ENCODE results near the gene RAD51B. TPM values are rescaled to one million over a fixed set of nuclear protein-coding genes. Genes with fewer than 3 reads are reported as not detected.

The RAD51B gene
- total and polyA plus RNA-seq, 7 donors, result 2.4 to 24.4 (median 7.1) TPM

DNA sequence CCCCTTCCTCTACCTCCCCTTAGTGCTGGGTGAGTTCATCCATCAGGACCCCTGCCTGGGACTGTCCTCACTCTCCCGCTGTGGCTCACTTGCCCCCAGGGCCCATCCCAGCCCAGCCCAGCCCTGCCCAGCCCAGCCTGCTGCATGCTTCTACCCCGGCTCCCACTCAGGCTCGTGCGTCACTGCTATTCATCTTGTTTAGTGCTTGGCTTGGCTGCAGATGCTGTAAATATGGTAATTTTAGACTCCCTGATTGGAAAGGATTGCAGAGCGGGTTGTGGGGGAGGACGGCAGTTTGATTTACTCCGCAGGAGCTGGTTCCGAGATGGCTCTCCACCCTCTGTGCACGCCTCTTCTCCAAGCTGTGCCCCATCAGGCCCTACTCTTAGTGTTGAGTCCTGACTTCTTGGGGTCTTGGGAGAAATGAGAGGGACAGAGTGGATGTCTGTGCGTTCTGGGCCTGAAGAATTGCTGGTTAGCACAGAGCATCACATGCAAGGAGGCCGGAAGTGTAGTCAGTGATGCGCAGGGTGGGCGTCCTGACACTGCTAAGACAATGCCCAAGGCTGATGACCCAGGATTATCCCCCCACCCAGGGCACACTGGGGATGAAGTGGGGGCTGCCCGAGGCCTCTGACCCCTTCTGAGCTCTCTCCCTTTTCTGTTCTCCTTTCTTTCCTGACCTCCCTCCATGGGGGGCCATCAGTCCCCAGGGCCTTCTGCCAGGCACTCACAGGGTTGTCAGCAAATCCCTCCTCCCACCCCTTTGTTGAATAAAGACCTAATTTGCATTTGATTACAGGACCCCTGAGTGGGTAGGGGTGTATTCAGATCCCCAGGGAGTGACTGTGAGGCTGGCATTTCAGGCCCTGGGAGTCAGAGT is 728.9 kb downstream of the RAD51B start:
- no peaks in the 10 kb centered on the region for H3K36me3 ChIP-seq
- TF ChIP-seq POLR2AphosphoS5 (IDR thresholded peaks at IDR 0.05) (peak; percentile 94 to 97 (median 96)), EP300 (IDR thresholded peaks at IDR 0.05) (peak; percentile 96 to 99 (median 98)), POLR2A (IDR thresholded peaks at IDR 0.05) (peak in 1 of 2 donors; percentile 3)
- TF ChIP-seq, protein P1, sequence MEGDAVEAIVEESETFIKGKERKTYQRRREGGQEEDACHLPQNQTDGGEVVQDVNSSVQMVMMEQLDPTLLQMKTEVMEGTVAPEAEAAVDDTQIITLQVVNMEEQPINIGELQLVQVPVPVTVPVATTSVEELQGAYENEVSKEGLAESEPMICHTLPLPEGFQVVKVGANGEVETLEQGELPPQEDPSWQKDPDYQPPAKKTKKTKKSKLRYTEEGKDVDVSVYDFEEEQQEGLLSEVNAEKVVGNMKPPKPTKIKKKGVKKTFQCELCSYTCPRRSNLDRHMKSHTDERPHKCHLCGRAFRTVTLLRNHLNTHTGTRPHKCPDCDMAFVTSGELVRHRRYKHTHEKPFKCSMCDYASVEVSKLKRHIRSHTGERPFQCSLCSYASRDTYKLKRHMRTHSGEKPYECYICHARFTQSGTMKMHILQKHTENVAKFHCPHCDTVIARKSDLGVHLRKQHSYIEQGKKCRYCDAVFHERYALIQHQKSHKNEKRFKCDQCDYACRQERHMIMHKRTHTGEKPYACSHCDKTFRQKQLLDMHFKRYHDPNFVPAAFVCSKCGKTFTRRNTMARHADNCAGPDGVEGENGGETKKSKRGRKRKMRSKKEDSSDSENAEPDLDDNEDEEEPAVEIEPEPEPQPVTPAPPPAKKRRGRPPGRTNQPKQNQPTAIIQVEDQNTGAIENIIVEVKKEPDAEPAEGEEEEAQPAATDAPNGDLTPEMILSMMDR (IDR thresholded peaks at IDR 0.05), result no peak
- H3K27me3 ChIP-seq, result no peaks in the 10 kb centered on the region
- peaks cover 0 to 98% (median 86%) of the 10 kb centered on the region in 4 donors for H3K4me1 ChIP-seq
- DNase-seq, result peak; percentile 98
- H3K4me3 ChIP-seq, result no peak overlapping the region
- no peaks in the 10 kb centered on the region for H3K9me3 ChIP-seq
- intact Hi-C loops (cut with DNase I), result loop anchor here (5.0 kb wide), 9 partner anchors 101 to 606 kb away; no protein-coding TSS in a partner anchor
- peak overlapping the region; percentile 93 to 96 (median 96) for H3K27ac ChIP-seq
- 80 to 88% methylated on average over 14 of the region's 14 CpGs for WGBS, 2 donors

DNA sequence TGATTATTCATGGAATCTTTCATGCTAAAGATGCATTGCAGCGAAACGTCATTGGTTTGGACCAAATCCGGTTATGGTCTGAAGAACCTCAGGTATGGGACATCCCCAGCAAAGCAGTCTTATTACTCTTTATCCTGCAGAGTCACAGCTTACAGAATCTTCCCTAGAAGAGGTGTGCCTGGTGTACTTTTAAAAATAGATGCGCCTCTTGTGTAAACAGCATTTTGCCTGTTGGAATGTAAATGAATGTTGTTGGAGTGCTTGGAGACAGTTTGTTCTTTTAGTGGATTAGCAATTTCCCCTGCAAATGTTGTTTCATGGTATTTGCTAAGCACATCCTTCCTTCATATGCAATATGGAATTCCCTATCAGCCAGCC is 730.7 kb downstream of the RAD51B start:
- TF ChIP-seq POLR2AphosphoS5 (IDR thresholded peaks at IDR 0.05) (peak; percentile 63 to 84 (median 79)), POLR2A (IDR thresholded peaks at IDR 0.05) (no peak), EP300 (IDR thresholded peaks at IDR 0.05) (peak in 3 of 4 donors; percentile 89 to 98 (median 89))
- TF ChIP-seq, protein P1 (IDR thresholded peaks at IDR 0.05), result no peak
- H3K4me1 ChIP-seq, result peaks cover 0 to 98% (median 83%) of the 10 kb centered on the region in 4 donors
- intact Hi-C loops (cut with DNase I), result no loop called here
- DNase-seq, result no peak
- peak overlapping the region; percentile 93 to 96 (median 96) for H3K27ac ChIP-seq
- no peaks in the 10 kb centered on the region for H3K9me3 ChIP-seq
- no peaks in the 10 kb centered on the region for H3K36me3 ChIP-seq
- H3K4me3 ChIP-seq, result no peak overlapping the region
- H3K27me3 ChIP-seq, result no peaks in the 10 kb centered on the region
- 85 to 87% methylated on average over 4 of the region's 4 CpGs for WGBS, 2 donors

DNA sequence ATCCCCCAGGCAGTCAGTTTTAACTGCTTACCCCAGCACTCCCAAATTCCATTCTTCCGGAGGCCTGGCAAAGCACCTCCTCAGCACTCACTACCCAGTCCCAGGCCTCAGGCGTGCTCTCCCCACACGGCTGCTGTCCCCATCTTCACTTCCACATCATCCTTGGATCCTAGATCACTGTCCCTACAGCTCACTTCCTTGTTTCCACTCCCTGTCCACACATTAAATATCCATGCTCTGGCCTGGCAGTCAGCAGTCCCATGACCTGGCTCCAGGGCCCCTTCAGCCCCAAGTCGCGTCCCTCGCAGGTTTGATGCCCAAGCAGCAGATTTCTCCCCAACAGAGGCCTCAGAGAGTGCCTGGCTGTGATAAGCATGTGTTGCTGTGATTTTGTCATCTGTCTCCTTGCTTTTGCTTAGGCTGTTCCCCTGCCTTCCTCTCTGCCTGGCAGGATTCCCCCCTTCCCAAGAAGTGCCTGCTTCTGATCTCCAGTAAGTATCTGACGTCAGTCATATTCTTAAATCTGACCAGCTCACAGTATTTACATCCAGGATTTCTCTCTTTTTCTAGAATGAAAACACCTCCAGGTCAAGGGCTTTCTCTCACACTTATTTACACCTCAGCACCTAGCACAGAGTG is 731.6 kb downstream of the RAD51B start:
- no peaks in the 10 kb centered on the region for H3K9me3 ChIP-seq
- H3K27me3 ChIP-seq, result no peaks in the 10 kb centered on the region
- TF ChIP-seq POLR2A (IDR thresholded peaks at IDR 0.05), result no peak
- peak in 2 of 4 donors; percentile 40 to 66 for TF ChIP-seq POLR2AphosphoS5 (IDR thresholded peaks at IDR 0.05)
- TF ChIP-seq EP300 (IDR thresholded peaks at IDR 0.05), result peak in 3 of 4 donors; percentile 34 to 67 (median 45)
- no peaks in the 10 kb centered on the region for H3K36me3 ChIP-seq
- intact Hi-C loops (cut with DNase I), result no loop called here
- DNase-seq, result no peak
- peaks cover 0 to 98% (median 81%) of the 10 kb centered on the region in 4 donors for H3K4me1 ChIP-seq
- H3K4me3 ChIP-seq, result no peak overlapping the region
- H3K27ac ChIP-seq, result peak overlapping the region; percentile 93 to 96 (median 96)
- WGBS, 2 donors, result 87 to 91% methylated on average over 7 of the region's 7 CpGs

DNA sequence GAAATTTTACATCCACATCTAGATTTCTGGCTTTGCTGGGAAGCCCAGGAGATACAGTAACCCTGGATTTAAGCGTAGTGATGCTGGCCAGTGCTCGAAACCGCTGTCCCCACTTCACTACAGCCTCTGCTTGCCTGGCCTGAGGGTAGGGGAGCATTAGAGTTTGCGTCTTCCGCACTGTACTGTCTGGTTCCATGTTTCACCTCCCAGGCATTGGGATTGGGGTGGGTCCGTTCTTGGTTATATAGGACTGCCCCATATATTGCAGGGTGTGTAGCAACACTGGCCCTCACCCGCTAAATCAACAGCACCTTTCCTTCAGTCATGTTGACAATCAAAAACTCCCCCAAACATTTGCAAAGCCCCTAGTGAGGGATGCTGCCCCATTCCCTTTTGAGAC is 732.5 kb downstream of the RAD51B start:
- TF ChIP-seq, protein P1 (IDR thresholded peaks at IDR 0.05), result no peak
- TF ChIP-seq EP300 (IDR thresholded peaks at IDR 0.05), result no peak
- TF ChIP-seq POLR2A (IDR thresholded peaks at IDR 0.05), result no peak
- no peak for TF ChIP-seq POLR2AphosphoS5 (IDR thresholded peaks at IDR 0.05)
- peak overlapping the region; percentile 93 to 96 (median 96) for H3K27ac ChIP-seq
- H3K4me1 ChIP-seq, result peaks cover 0 to 92% (median 73%) of the 10 kb centered on the region in 4 donors
- intact Hi-C loops (cut with DNase I), result no loop called here
- no peaks in the 10 kb centered on the region for H3K9me3 ChIP-seq
- no peaks in the 10 kb centered on the region for H3K36me3 ChIP-seq
- H3K4me3 ChIP-seq, result no peak overlapping the region
- no peak for DNase-seq
- H3K27me3 ChIP-seq, result no peaks in the 10 kb centered on the region
- 92 to 95% methylated on average over 7 of the region's 7 CpGs for WGBS, 2 donors

DNA sequence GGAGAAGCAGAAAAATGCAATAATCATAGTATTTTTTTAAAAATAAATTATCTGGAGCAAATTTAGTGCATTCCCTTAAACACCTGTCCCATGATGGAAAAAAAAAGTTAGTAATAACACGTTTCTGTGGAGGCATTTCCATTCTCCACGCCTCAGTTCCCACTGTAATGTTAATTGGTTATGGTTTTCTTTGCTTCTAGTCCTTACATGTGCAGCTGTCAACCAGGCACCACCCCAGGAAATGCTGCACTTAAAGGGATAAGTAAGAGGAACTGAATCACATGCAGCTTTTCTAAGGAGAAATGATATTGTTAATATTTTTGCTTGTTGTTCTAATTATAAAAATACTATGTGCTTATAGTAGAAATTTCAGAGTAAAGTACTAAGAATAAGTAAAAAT is 733.0 kb downstream of the RAD51B start:
- TF ChIP-seq POLR2A (IDR thresholded peaks at IDR 0.05) (no peak), POLR2AphosphoS5 (IDR thresholded peaks at IDR 0.05) (peak in 1 of 4 donors; percentile 42), EP300 (IDR thresholded peaks at IDR 0.05) (no peak)
- TF ChIP-seq, protein P1 (IDR thresholded peaks at IDR 0.05), result no peak
- DNase-seq, result peak; percentile 80
- no peaks in the 10 kb centered on the region for H3K9me3 ChIP-seq
- H3K4me1 ChIP-seq, result peaks cover 0 to 87% (median 68%) of the 10 kb centered on the region in 4 donors
- WGBS, 2 donors, result 8 to 25% methylated on average over 2 of the region's 2 CpGs
- intact Hi-C loops (cut with DNase I), result no loop called here
- H3K27me3 ChIP-seq, result no peaks in the 10 kb centered on the region
- H3K4me3 ChIP-seq, result no peak overlapping the region
- peak overlapping the region; percentile 93 to 96 (median 96) for H3K27ac ChIP-seq
- H3K36me3 ChIP-seq, result no peaks in the 10 kb centered on the region
